ENCODE data around the gene FGR.
"Not testable (repeated sequence)": the region's sequence is repeated elsewhere in the genome, so short reads cannot be mapped to it uniquely, and the experiment has no call there.

FGR gene

GRCh38 chr1:27635396-27636142 lies 584 bp upstream of the FGR start:
- no peak for DNase-seq (ENCODE audit: low spot score)

GRCh38 chr1:27634177-27634984 lies 604 bp downstream of the FGR start:
- no peak for DNase-seq (ENCODE audit: low spot score)

- DNase-seq (ENCODE audit: low spot score), result no peak
Measured at GRCh38 chr1:27633640-27634176, 1.3 kb downstream of the FGR start.

GRCh38 chr1:27633298-27633610 lies 1.7 kb downstream of the FGR start:
- DNase-seq (ENCODE audit: low spot score), result no peak

- no peak for DNase-seq (ENCODE audit: low spot score)
Measured at GRCh38 chr1:27632387-27633297, 2.3 kb downstream of the FGR start.

- no peak for DNase-seq (ENCODE audit: low spot score)
Measured at GRCh38 chr1:27630859-27631491, 4.0 kb downstream of the FGR start.

GRCh38 chr1:27628712-27629111 lies 6.3 kb downstream of the FGR start:
- no peak for DNase-seq (ENCODE audit: low spot score)

- DNase-seq (ENCODE audit: low spot score), result not testable (repeated sequence)
Measured at GRCh38 chr1:27627733-27628132, 7.3 kb downstream of the FGR start.

GRCh38 chr1:27627061-27627460 lies 7.9 kb downstream of the FGR start:
- no peak for DNase-seq (ENCODE audit: low spot score)

GRCh38 chr1:27626031-27626935 lies 8.7 kb downstream of the FGR start:
- DNase-seq (ENCODE audit: low spot score), result no peak

- no peak for DNase-seq (ENCODE audit: low spot score)
Measured at GRCh38 chr1:27624467-27625178, 10.4 kb downstream of the FGR start.

GRCh38 chr1:27623327-27624212 lies 11.4 kb downstream of the FGR start:
- no peak for DNase-seq (ENCODE audit: low spot score)

GRCh38 chr1:27622828-27623227 lies 12.2 kb downstream of the FGR start:
- DNase-seq (ENCODE audit: low spot score), result no peak

GRCh38 chr1:27621051-27621920 lies 13.7 kb downstream of the FGR start:
- DNase-seq (ENCODE audit: low spot score), result no peak

- not testable (repeated sequence) for DNase-seq (ENCODE audit: low spot score)
Measured at GRCh38 chr1:27619782-27620438, 15.1 kb downstream of the FGR start.

- no peak for DNase-seq (ENCODE audit: low spot score)
Measured at GRCh38 chr1:27618341-27619082, 16.5 kb downstream of the FGR start.
